Peyer's patch (tissue), 4 donors: ENCODE results near the gene ANKRD33. TPM values are rescaled to one million over a fixed set of nuclear protein-coding genes. Genes with fewer than 3 reads are reported as not detected.

Experiments used
- DNase-seq, 3 donors: peaks; one replicate each; pipeline ENCODE4 v3.0.0-alpha.2; 2017 to 2019
- H3K27ac ChIP-seq, 4 donors: fragments of 200-600 bp; sonication (generic); one replicate each; pipeline ENCODE4 v1.5.1; 2016 to 2019
- H3K27me3 ChIP-seq, 2 donors: fragments of 200-600 bp; sonication (generic); one replicate each; pipeline ENCODE4 v1.5.1; 2019
- H3K36me3 ChIP-seq, 3 donors: fragments of 200-600 bp; sonication (generic); one replicate each; pipeline ENCODE4 v1.5.1; 2016 to 2019
- H3K4me1 ChIP-seq, 4 donors: fragments of 200-600 bp; sonication (generic); one replicate each; pipeline ENCODE4 v1.5.1; 2016 to 2019
- H3K4me3 ChIP-seq, 4 donors: fragments of 200-600 bp; sonication (generic); 1 replicate in 3 of 4; 2 replicates in 1 of 4; pipeline ENCODE4 v1.5.1; 2016 to 2019; ENCODE audit warnings: mild to moderate bottlenecking in 1 of 4
- H3K9me3 ChIP-seq, 4 donors: fragments of 200-600 bp; sonication (generic); one replicate each; pipeline ENCODE4 v1.5.1; 2016 to 2019; ENCODE audit warnings: mild to moderate bottlenecking in 1 of 4
- POLR2A ChIP-seq, 2 donors: fragments of 450-650 bp; IDR thresholded peaks; one replicate each; pipeline ENCODE4 v1.5.1; 2017; ENCODE audit warnings: antibody characterized with exemption in 2 of 2, mild to moderate bottlenecking in 2 of 2, moderate library complexity in 2 of 2
- total RNA-seq, 4 donors: library from RNA; depleted of rRNA; stranded (reverse); fragments of >200 nt; gene quantifications; one replicate each; pipeline ENCODE4 v1.1.0, GENCODE V29; 2016
- TF ChIP-seq, protein P1 (sequence below), 6 experiments: fragments of 450-650 bp in 4 of 6; fragments of 200-600 bp in 2 of 6; sonication (generic) in 1 of 6; IDR thresholded peaks; one replicate each; pipeline ENCODE4 v1.5.1; 2017 to 2019; ENCODE audit warnings: antibody characterized with exemption in 6 of 6, mild to moderate bottlenecking in 3 of 6, moderate library complexity in 1 of 6

Gene ANKRD33
- total RNA-seq, 4 donors from 2014 or later = not detected

- H3K27ac ChIP-seq = no peak overlapping the region
- DNase-seq = peak in 1 of 3 donors; percentile 9
- no peaks in the 10 kb centered on the region for H3K9me3 ChIP-seq
- H3K4me3 ChIP-seq = no peak overlapping the region
- no peaks in the 10 kb centered on the region for H3K27me3 ChIP-seq
- peaks cover 0 to 5% (median 0%) of the 10 kb centered on the region in 4 donors for H3K4me1 ChIP-seq
- TF ChIP-seq, protein P1, sequence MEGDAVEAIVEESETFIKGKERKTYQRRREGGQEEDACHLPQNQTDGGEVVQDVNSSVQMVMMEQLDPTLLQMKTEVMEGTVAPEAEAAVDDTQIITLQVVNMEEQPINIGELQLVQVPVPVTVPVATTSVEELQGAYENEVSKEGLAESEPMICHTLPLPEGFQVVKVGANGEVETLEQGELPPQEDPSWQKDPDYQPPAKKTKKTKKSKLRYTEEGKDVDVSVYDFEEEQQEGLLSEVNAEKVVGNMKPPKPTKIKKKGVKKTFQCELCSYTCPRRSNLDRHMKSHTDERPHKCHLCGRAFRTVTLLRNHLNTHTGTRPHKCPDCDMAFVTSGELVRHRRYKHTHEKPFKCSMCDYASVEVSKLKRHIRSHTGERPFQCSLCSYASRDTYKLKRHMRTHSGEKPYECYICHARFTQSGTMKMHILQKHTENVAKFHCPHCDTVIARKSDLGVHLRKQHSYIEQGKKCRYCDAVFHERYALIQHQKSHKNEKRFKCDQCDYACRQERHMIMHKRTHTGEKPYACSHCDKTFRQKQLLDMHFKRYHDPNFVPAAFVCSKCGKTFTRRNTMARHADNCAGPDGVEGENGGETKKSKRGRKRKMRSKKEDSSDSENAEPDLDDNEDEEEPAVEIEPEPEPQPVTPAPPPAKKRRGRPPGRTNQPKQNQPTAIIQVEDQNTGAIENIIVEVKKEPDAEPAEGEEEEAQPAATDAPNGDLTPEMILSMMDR (IDR thresholded peaks at IDR 0.05) = no peak
- no peak for TF ChIP-seq POLR2A (IDR thresholded peaks at IDR 0.05)
- H3K36me3 ChIP-seq = no peaks in the 10 kb centered on the region
Measured at GRCh38 chr12:51890133-51890464, 2.2 kb downstream of the ANKRD33 start.

- H3K27ac ChIP-seq = no peak overlapping the region
- no peak overlapping the region for H3K4me3 ChIP-seq
- TF ChIP-seq, protein P1 (IDR thresholded peaks at IDR 0.05) = no peak
- no peak for TF ChIP-seq POLR2A (IDR thresholded peaks at IDR 0.05)
- DNase-seq = peak in 1 of 3 donors; percentile 41
- H3K4me1 ChIP-seq = peaks cover 0 to 5% (median 0%) of the 10 kb centered on the region in 4 donors
- no peaks in the 10 kb centered on the region for H3K9me3 ChIP-seq
- no peaks in the 10 kb centered on the region for H3K36me3 ChIP-seq
- H3K27me3 ChIP-seq = no peaks in the 10 kb centered on the region
Measured at GRCh38 chr12:51890511-51891171, 2.7 kb downstream of the ANKRD33 start.

- no peak for DNase-seq
- no peaks in the 10 kb centered on the region for H3K4me1 ChIP-seq
- H3K4me3 ChIP-seq = no peak overlapping the region
- no peaks in the 10 kb centered on the region for H3K9me3 ChIP-seq
- H3K27ac ChIP-seq = no peak overlapping the region
- H3K27me3 ChIP-seq = no peaks in the 10 kb centered on the region
- H3K36me3 ChIP-seq = no peaks in the 10 kb centered on the region
- TF ChIP-seq, protein P1 (IDR thresholded peaks at IDR 0.05) = peak in 5 of 6 experiments; percentile 26 to 51 (median 36)
- no peak for TF ChIP-seq POLR2A (IDR thresholded peaks at IDR 0.05)
Measured at GRCh38 chr12:51891843-51892242, 3.9 kb downstream of the ANKRD33 start.

GRCh38 chr12:51893786-51894185, 5.9 kb downstream of the ANKRD33 start:
- Histone ChIP-seq H3K4me1 (no peaks in the 10 kb centered on the region), H3K9me3 (no peaks in the 10 kb centered on the region), H3K4me3 (no peak overlapping the region), H3K36me3 (no peaks in the 10 kb centered on the region), H3K27me3 (no peaks in the 10 kb centered on the region), H3K27ac (no peak overlapping the region)
- no peak for TF ChIP-seq POLR2A (IDR thresholded peaks at IDR 0.05)
- TF ChIP-seq, protein P1 (IDR thresholded peaks at IDR 0.05) = no peak
- peak in 1 of 3 donors; percentile 22 for DNase-seq

- no peaks in the 10 kb centered on the region for H3K9me3 ChIP-seq
- H3K4me1 ChIP-seq = no peaks in the 10 kb centered on the region
- no peaks in the 10 kb centered on the region for H3K36me3 ChIP-seq
- H3K27ac ChIP-seq = peak overlapping the region in 1 of 4 donors; percentile 41
- TF ChIP-seq POLR2A (IDR thresholded peaks at IDR 0.05) = no peak
- TF ChIP-seq, protein P1 (IDR thresholded peaks at IDR 0.05) = no peak
- H3K4me3 ChIP-seq = no peak overlapping the region
- DNase-seq = peak in 1 of 3 donors; percentile 43
- no peaks in the 10 kb centered on the region for H3K27me3 ChIP-seq
Measured at GRCh38 chr12:51895378-51896135, 7.7 kb downstream of the ANKRD33 start.
